Gastroesophageal sphincter (tissue), 3 donors: ENCODE measurements around the gene KCNT1.

Experiments
- POLR2A ChIP-seq, 2 donors: fragments of 450-650 bp; IDR thresholded peaks; one replicate each; pipeline ENCODE4 v1.6.1; 2017; ENCODE audit warnings: antibody characterized with exemption in 2 of 2, mild to moderate bottlenecking in 2 of 2, moderate library complexity in 1 of 2
- POLR2AphosphoS5 ChIP-seq: sonication (generic); formaldehyde crosslinking; IDR thresholded peaks from one replicate; pipeline ENCODE4 v1.6.1; 2017; ENCODE audit warnings: antibody characterized with exemption
- TF ChIP-seq, protein P1 (sequence below), 4 experiments: fragments of 200-600 bp in 2 of 4; fragments of 450-650 bp in 2 of 4; sonication (generic) in 1 of 4; IDR thresholded peaks; one replicate each; pipeline ENCODE4 v1.5.1; 2017 to 2019; ENCODE audit warnings: antibody characterized with exemption in 4 of 4, mild to moderate bottlenecking in 2 of 4, moderate library complexity in 2 of 4

DNA sequence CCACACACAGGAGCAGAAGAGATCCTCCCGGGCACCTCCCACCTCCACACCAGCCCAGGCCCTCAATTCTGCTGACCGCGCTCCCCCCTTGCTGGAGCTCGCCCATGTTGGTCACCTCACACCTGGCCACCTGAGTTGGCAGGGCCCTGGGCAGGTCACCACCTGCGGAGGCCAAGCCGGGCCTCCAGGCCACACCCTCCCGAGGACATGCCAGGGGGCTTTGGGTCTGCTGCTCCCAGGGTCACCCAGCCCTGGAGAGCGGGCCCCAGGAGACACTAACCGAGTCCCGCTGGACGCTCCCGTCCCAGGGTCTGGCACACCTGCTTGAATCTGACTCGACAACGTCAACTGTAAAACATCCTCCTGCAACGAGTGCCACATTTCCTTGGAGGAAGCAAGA lies 4.8 kb upstream of the KCNT1 start:
- TF ChIP-seq, protein P1, sequence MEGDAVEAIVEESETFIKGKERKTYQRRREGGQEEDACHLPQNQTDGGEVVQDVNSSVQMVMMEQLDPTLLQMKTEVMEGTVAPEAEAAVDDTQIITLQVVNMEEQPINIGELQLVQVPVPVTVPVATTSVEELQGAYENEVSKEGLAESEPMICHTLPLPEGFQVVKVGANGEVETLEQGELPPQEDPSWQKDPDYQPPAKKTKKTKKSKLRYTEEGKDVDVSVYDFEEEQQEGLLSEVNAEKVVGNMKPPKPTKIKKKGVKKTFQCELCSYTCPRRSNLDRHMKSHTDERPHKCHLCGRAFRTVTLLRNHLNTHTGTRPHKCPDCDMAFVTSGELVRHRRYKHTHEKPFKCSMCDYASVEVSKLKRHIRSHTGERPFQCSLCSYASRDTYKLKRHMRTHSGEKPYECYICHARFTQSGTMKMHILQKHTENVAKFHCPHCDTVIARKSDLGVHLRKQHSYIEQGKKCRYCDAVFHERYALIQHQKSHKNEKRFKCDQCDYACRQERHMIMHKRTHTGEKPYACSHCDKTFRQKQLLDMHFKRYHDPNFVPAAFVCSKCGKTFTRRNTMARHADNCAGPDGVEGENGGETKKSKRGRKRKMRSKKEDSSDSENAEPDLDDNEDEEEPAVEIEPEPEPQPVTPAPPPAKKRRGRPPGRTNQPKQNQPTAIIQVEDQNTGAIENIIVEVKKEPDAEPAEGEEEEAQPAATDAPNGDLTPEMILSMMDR (IDR thresholded peaks at IDR 0.05), result no peak
- TF ChIP-seq POLR2A (IDR thresholded peaks at IDR 0.05), result no peak
- no peak for TF ChIP-seq POLR2AphosphoS5
